GM21786 (cell line): ENCODE results near the gene RFTN2.
"Not testable (repeated sequence)": the region's sequence is repeated elsewhere in the genome, so short reads cannot be mapped to it uniquely, and the experiment has no call there.

Source experiments
- ATAC-seq: cut with Tn5 transposase; IDR thresholded peaks from one replicate; pipeline ENCODE4 v1.9.1; 2021; ENCODE audit not compliant: unreplicated experiment

Gene RFTN2

GRCh38 chr2:197675711-197676188 lies 363 bp upstream of the RFTN2 start:
- no peak for ATAC-seq

GRCh38 chr2:197674591-197674990 lies 796 bp downstream of the RFTN2 start:
- ATAC-seq: no peak

GRCh38 chr2:197674060-197674459 lies 1.3 kb downstream of the RFTN2 start:
- no peak for ATAC-seq

- no peak for ATAC-seq
Observed at GRCh38 chr2:197673606-197674005, 1.8 kb downstream of the RFTN2 start.

- no peak for ATAC-seq
Observed at GRCh38 chr2:197673106-197673505, 2.3 kb downstream of the RFTN2 start.

- no peak for ATAC-seq
Observed at GRCh38 chr2:197672371-197672893, 3.0 kb downstream of the RFTN2 start.

GRCh38 chr2:197669077-197669476 lies 6.3 kb downstream of the RFTN2 start:
- no peak for ATAC-seq

- no peak for ATAC-seq
Observed at GRCh38 chr2:197668296-197668695, 7.1 kb downstream of the RFTN2 start.

- ATAC-seq: no peak
Observed at GRCh38 chr2:197666277-197666676, 9.1 kb downstream of the RFTN2 start.

- ATAC-seq: no peak
Observed at GRCh38 chr2:197661626-197662025, 13.8 kb downstream of the RFTN2 start.

GRCh38 chr2:197657562-197657961 lies 17.8 kb downstream of the RFTN2 start:
- no peak for ATAC-seq

GRCh38 chr2:197647961-197648690 lies 27.3 kb downstream of the RFTN2 start:
- ATAC-seq: no peak

GRCh38 chr2:197641666-197642065 lies 33.7 kb downstream of the RFTN2 start:
- ATAC-seq: no peak

GRCh38 chr2:197640571-197641122 lies 34.7 kb downstream of the RFTN2 start:
- ATAC-seq: not testable (repeated sequence)

GRCh38 chr2:197633109-197633657 lies 42.2 kb downstream of the RFTN2 start:
- ATAC-seq: no peak

GRCh38 chr2:197628043-197628500 lies 47.3 kb downstream of the RFTN2 start:
- ATAC-seq: peak; percentile 70

GRCh38 chr2:197626965-197627625 lies 48.3 kb downstream of the RFTN2 start:
- no peak for ATAC-seq

GRCh38 chr2:197620133-197620532 lies 55.3 kb downstream of the RFTN2 start:
- ATAC-seq: no peak

- ATAC-seq: peak; percentile 66
Observed at GRCh38 chr2:197615016-197615652, 60.3 kb downstream of the RFTN2 start.

GRCh38 chr2:197614532-197614931 lies 60.9 kb downstream of the RFTN2 start:
- no peak for ATAC-seq

- no peak for ATAC-seq
Observed at GRCh38 chr2:197613509-197613987, 61.8 kb downstream of the RFTN2 start.
